ENCODE data around the gene TMEM54.

Gene TMEM54

GRCh38 chr1:32891630-32892029, 9.6 kb downstream of the TMEM54 start:
- TF ChIP-seq GABPA (IDR thresholded peaks at IDR 0.05; ENCODE audit: low read depth) (no peak), CTCF (IDR thresholded peaks at IDR 0.05; ENCODE audit: insufficient read depth, low read length) (no peak), POLR2AphosphoS5 (IDR thresholded peaks at IDR 0.05; ENCODE audit: low read depth) (no peak), REST (IDR thresholded peaks at IDR 0.05; ENCODE audit: insufficient replicate concordance, low read depth) (no peak), SPI1 (IDR thresholded peaks at IDR 0.05; ENCODE audit: borderline replicate concordance, low read depth) (no peak)
- no peak overlapping the region for H3K4me3 ChIP-seq (replicated peaks; ENCODE audit: insufficient read depth, low read length)
- peaks cover 39% of the 10 kb centered on the region for H3K27me3 ChIP-seq (ENCODE audit: insufficient read depth, poor library complexity, severe bottlenecking)
- no peak overlapping the region for H3K27ac ChIP-seq (replicated peaks)
- DNase-seq (ENCODE audit: low read depth in 1 of 2, low spot score in 1 of 2), result no peak

- no peak for TF ChIP-seq GABPA (IDR thresholded peaks at IDR 0.05; ENCODE audit: low read depth)
- TF ChIP-seq POLR2AphosphoS5 (IDR thresholded peaks at IDR 0.05; ENCODE audit: low read depth), result no peak
- TF ChIP-seq CTCF (IDR thresholded peaks at IDR 0.05; ENCODE audit: insufficient read depth, low read length), result no peak
- no peak for TF ChIP-seq REST (IDR thresholded peaks at IDR 0.05; ENCODE audit: insufficient replicate concordance, low read depth)
- no peak for TF ChIP-seq SPI1 (IDR thresholded peaks at IDR 0.05; ENCODE audit: borderline replicate concordance, low read depth)
- DNase-seq (ENCODE audit: low read depth in 1 of 2, low spot score in 1 of 2), result no peak
- Histone ChIP-seq H3K4me3 (replicated peaks; ENCODE audit: insufficient read depth, low read length) (no peak overlapping the region), H3K27ac (replicated peaks) (no peak overlapping the region), H3K27me3 (ENCODE audit: insufficient read depth, poor library complexity, severe bottlenecking) (peaks cover 43% of the 10 kb centered on the region)
Measured at GRCh38 chr1:32891241-32891570, 10.0 kb downstream of the TMEM54 start.

GRCh38 chr1:32890516-32891240, 10.5 kb downstream of the TMEM54 start:
- H3K4me3 ChIP-seq (replicated peaks; ENCODE audit: insufficient read depth, low read length), result no peak overlapping the region
- H3K27me3 ChIP-seq (ENCODE audit: insufficient read depth, poor library complexity, severe bottlenecking), result peaks cover 46% of the 10 kb centered on the region
- TF ChIP-seq REST (IDR thresholded peaks at IDR 0.05; ENCODE audit: insufficient replicate concordance, low read depth), result no peak
- no peak for TF ChIP-seq CTCF (IDR thresholded peaks at IDR 0.05; ENCODE audit: insufficient read depth, low read length)
- TF ChIP-seq GABPA (IDR thresholded peaks at IDR 0.05; ENCODE audit: low read depth), result no peak
- no peak for TF ChIP-seq SPI1 (IDR thresholded peaks at IDR 0.05; ENCODE audit: borderline replicate concordance, low read depth)
- no peak for TF ChIP-seq POLR2AphosphoS5 (IDR thresholded peaks at IDR 0.05; ENCODE audit: low read depth)
- DNase-seq (ENCODE audit: low read depth in 1 of 2, low spot score in 1 of 2), result no peak
- no peak overlapping the region for H3K27ac ChIP-seq (replicated peaks)
